Stimulated activated CD4-positive, alpha-beta T cell treated with anti-CD3 and anti-CD28 coated beads, TNF-alpha, amount 100 ng/mL, for 1 hour (primary cell): ENCODE results near the gene PTPRO.
"Not testable (repeated sequence)": the region's sequence is repeated elsewhere in the genome, so short reads cannot be mapped to it uniquely, and the experiment has no call there.

ENCODE experiments used
- DNase-seq, 3 donors: peaks; one replicate each; pipeline ENCODE4 v3.0.0-alpha.2; 2020; ENCODE audit warnings: low read depth in 3 of 3, low spot score in 1 of 3

The PTPRO gene

DNA sequence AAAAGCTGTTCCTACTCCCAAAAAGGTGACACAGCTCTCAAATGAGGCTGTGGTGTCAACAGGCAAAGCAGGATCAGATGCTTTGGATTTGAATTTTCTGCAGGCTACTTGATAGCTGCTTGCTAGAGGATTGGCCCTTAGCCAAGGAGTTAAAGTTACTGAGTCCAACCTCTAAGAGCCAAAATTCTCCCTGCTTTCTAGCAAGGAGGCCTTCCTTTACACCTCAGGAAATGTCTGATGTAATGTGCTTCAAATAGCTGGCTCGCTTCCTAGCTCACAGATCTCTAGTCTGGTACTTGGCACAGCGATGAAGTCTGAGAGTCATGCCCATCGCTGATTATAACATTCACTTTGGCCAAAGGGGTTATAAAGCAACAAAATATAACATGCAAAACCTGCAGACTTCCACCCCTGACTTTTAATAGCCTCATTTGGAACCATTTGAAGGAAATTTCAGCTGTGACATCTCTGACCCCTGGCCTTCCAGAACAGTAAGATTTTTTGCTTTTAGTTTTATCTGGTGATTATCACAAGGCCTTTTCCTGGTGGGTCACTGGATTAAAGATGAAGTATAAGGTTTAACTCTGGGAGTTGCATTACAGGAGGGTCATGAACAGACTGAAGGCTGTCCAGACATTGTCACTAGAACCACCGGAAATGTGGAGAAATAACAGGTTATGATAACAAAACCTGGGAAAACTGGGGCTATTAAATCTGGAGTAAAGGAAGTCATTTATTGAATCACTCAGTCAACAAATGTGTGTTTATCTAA lies 277.1 kb downstream of the PTPRO start:
- DNase-seq = no peak

- DNase-seq = no peak
These were observed 278.1 kb downstream of the PTPRO start for GRCh38 chr12:15600223-15600935.

DNA sequence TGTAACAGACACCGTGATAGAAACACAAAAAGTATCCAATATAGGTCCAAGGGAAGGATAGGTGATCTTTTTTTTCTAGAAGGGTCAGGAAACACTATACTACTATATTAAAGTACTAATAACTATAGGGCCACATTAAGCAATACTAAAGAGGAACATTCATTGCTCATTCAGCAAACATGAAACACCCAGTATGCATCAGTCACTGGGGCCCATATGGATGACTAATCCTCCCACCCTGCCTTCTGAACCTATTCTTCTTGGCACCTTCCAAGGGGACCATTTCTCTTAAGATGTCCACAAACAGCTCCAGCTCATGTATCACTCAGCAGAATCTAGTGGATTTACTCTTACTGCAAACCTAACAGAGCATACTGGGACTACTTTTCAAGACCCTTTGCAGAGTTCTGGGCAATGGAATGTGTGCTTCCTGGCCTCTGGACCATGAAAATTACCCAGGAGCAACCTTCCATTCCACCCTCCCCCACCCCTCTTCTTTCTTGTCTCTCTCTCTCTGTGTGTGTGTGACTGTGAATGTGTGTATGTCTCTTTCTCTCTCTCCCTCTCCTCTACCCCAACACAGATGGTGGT lies 279.0 kb downstream of the PTPRO start:
- no peak for DNase-seq

DNA sequence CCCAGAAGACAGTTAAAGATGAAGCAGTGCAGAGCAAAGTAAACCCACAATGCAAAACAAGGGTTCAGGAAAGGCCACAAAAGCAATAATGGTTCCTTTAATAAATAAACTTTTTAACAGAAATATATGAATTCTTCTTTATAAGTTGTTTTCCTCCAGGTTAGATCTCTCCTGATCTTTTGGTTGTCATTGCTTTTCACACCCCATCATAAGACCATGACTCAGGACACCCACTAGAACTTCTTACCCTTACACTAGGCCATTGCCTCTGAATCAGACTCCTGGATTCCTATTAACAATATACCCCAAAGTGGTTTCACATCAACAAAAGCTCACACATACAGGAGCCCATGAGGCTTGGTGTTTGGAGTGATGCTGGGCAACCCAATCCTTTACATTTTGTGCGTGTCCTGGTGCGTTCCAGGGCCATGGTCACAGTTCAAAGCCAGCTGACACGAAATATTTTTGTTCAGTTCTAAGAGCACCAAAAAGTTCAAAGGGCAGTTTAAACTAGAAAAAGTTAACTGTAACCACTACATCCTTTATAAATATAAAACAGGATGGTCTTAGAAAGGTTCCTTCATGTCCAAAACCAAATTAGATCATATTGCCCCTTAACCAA lies 279.9 kb downstream of the PTPRO start:
- DNase-seq = no peak

- DNase-seq = no peak
These were observed 281.3 kb downstream of the PTPRO start for GRCh38 chr12:15603474-15604085.

DNA sequence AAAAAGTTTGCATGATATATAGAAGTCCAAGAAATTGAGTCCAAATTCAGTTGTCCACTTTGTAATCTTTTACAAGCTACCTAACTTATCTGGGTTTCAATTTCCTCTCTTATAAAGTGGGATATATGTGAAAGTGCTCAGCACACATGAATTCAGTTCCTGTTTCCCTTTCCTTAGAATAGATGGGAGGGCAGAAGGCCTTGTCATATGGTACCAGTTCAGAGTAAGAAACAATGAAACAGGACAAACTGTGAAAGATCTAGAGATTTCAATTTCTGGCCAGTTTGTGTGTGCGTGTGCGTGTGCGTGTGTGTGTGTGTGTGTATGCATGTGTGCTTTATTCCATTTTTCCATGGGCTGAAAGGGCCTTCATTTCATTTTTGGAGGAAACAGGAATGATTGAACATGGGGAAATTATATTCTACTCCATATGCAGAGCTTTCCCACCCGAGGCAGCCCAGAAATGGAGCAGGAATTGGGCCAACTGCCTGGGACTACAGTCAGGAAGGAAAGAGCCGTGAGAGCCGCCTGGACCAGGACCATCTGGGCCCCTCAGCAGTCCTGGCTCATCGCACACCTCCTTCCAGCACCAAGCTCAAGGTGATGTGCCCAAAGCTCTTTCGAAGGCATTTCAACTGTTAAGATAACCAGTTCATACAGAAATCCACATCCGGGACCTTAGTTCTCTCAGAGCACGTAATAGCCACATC lies 283.7 kb downstream of the PTPRO start:
- no peak for DNase-seq

DNA sequence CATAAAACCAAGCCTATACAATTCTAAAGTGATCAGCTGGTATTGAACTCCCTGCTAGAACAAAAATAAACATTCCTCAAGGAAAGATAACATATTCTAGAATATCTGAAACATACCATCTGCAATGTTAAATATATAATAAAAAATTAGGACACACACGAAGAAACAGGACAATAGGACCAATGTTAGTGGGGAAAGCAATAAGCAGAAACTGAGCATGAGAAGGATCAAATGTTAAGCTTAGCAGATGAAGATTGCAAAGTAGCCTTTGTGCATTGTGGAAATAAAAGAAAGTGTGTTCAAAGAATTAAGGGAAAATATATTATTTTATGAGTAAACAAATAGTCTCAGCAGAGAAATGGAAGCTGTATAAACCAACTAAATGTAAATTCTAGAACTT lies 286.1 kb downstream of the PTPRO start:
- DNase-seq = no peak

DNA sequence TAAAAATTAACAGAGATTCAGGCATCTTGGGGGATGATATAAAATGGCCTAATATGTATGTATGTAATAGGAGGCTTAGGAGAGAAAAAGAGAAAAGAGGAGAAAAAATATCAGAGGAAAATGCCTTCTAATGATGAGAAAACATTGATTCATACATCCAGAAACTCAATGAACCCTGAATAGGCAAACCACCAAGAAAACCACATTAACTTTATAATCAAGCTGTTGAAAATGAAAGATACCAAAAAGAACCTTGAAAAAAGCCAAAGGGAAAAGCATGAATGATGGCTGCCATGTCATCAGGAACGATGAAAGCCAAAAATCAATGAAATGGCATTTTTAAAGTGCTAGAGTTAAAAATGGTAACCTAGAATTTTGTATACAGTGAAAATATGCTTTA lies 286.6 kb downstream of the PTPRO start:
- no peak for DNase-seq

DNA sequence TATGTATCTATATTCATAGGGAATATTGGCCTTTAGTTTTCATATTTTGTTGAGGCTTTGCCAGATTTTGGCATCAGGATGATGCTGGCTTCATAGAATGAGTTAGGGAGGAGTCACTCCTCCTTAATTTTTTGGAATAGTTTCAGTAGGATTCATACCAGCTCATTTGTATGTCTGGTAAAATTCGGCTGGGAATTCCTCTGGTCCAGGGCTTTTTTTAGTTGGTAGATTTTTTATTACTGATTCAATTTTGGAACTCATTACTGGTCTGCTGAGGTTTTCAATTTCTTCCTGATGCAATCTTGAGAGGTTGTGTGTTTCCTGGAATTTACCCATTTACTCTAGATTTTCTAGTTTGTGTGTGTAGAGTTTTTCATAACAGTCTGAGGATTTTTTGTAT lies 291.7 kb downstream of the PTPRO start:
- no peak for DNase-seq

DNA sequence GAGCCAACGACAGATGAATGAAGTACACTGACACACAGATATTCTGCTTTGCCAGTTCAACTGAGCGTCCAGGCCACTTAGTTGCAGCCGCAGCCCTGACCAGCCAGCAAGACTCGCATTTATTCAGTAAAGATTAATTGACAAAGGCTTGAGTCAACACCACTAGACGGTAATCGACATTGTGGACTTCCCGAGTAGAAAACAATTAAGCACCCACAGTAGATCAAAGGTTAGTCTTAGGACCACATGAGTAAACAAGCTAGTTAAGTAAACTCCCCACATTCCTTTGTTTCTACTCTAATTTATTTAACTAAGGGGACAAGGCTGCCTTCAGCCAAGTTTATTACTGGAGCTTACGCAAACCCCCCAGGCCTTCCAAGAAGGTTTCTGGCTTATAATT lies 294.2 kb downstream of the PTPRO start:
- not testable (repeated sequence) for DNase-seq

DNA sequence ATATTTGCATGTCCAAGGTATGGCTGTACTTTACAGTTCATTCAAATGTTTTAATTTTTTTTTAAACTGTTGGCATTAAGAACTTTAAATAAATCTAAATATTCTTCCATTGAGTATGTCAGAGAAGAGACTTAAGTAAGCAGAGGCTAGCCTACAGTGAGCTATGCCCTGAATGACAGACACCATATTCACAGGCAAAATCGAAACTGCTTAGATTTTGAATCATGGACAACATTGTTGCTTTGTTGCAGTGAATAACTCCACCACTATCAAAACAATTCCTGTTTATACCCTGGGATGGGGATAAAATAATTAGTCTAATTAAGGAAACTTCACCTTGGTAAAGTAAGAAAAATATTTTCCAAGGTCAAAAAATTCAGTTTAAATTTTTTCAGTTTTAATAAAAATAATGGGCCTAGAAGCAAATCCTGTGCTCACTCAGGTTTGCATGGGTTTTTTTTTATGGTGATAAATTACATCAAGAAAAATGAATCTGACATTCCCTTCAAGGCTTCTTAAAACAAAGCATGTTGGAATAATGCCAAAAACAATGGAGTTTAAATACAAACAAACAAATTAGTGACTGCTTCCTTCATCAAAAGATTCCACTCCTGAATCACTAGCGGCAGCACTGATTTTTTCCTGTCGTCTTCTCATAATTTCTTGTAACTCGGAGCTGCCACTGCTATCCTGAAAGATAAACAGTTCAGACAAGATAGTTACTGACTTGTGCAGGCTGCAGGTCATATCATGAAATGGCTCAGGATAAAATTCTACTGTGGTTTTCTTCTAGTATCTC lies 298.6 kb downstream of the PTPRO start:
- no peak for DNase-seq

DNA sequence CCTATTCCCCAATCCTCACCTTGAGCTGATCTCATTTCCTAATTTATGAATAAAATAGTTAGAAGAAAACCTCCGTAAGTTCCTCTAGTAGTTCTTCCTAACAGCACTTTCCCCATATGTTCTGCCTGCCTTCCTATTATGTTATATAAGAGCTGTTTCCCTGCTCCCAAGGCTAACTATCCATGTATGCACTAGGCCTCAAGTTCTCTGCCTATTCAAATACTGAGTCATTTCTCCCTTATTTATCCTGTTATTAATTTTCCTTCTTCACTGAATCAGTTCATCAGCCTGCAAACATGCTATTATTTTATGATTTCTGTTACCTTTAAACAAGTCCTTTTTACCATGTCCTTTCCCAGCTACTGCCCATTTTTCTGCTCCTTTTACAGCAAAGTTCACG lies 302.8 kb downstream of the PTPRO start:
- no peak for DNase-seq

- no peak for DNase-seq
These were observed 306.0 kb downstream of the PTPRO start for GRCh38 chr12:15627995-15628945.

- DNase-seq = no peak
These were observed 306.8 kb downstream of the PTPRO start for GRCh38 chr12:15629108-15629507.

GRCh38 chr12:15629761-15630160 lies 307.5 kb downstream of the PTPRO start:
- DNase-seq = no peak

GRCh38 chr12:15631007-15631715 lies 308.9 kb downstream of the PTPRO start:
- DNase-seq = no peak

DNA sequence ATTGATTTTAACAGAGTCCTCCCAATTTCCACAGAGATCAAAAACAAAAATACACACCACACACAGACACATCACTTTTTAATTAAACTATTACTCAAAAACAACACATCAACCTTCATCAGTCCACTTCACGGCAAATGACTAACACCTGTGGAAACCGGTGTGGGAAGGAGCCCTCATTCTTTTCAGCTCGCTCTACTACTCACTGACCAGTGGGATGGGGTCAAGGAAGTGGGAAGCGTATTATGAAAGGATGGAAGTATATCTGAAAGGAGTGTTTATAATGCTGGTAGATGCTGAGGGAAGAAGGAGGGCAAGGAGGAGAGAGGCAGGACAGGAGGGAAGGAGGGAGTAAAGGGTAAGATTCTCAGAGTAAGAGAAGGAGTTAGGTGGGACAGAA lies 310.4 kb downstream of the PTPRO start:
- DNase-seq = no peak

GRCh38 chr12:15633201-15633600 lies 310.9 kb downstream of the PTPRO start:
- DNase-seq = no peak
